HT-29 (cell line): ENCODE data around the gene GDPD4. TPM values are rescaled to one million over a fixed set of nuclear protein-coding genes. Genes with fewer than 3 reads are reported as not detected.

Experiments
- DNase-seq: peaks from one replicate; pipeline ENCODE4 v3.0.0-alpha.2; 2015; ENCODE audit warnings: low spot score
- total RNA-seq: library from RNA; depleted of rRNA; stranded (reverse); fragments of >200 nt; shearing (Covaris generic); gene quantifications from 2 replicates; pipeline ENCODE4 v1.2.3, GENCODE V29; 2014

The GDPD4 gene
- total RNA-seq, 1 experiment from 2014 or later: not detected

- peak; percentile 70 for DNase-seq
These were observed 57.0 kb downstream of the GDPD4 start for GRCh38 chr11:77244277-77245027.

- no peak for DNase-seq
These were observed 64.6 kb downstream of the GDPD4 start for GRCh38 chr11:77236901-77237300.

- DNase-seq: no peak
These were observed 68.5 kb downstream of the GDPD4 start for GRCh38 chr11:77233011-77233410.

- DNase-seq: no peak
These were observed 69.2 kb downstream of the GDPD4 start for GRCh38 chr11:77232242-77232641.

- DNase-seq: no peak
These were observed 69.7 kb downstream of the GDPD4 start for GRCh38 chr11:77231800-77232199.

- DNase-seq: no peak
These were observed 70.4 kb downstream of the GDPD4 start for GRCh38 chr11:77230878-77231605.

- DNase-seq: no peak
These were observed 77.7 kb downstream of the GDPD4 start for GRCh38 chr11:77223797-77224196.

- no peak for DNase-seq
These were observed 84.3 kb downstream of the GDPD4 start for GRCh38 chr11:77217156-77217555.

- DNase-seq: no peak
These were observed 86.4 kb downstream of the GDPD4 start for GRCh38 chr11:77215106-77215505.

GRCh38 chr11:77214557-77214956 lies 86.9 kb downstream of the GDPD4 start:
- DNase-seq: no peak

- no peak for DNase-seq
These were observed 87.7 kb downstream of the GDPD4 start for GRCh38 chr11:77213589-77214428.

- no peak for DNase-seq
These were observed 88.4 kb downstream of the GDPD4 start for GRCh38 chr11:77213029-77213579.

- DNase-seq: no peak
These were observed 89.0 kb downstream of the GDPD4 start for GRCh38 chr11:77212314-77213007.

GRCh38 chr11:77211594-77212251 lies 89.8 kb downstream of the GDPD4 start:
- no peak for DNase-seq

- no peak for DNase-seq
These were observed 90.4 kb downstream of the GDPD4 start for GRCh38 chr11:77211040-77211451.

- DNase-seq: no peak
These were observed 91.8 kb downstream of the GDPD4 start for GRCh38 chr11:77209663-77210062.

GRCh38 chr11:77208535-77208934 lies 93.0 kb downstream of the GDPD4 start:
- DNase-seq: no peak

GRCh38 chr11:77207618-77208313 lies 93.7 kb downstream of the GDPD4 start:
- no peak for DNase-seq

GRCh38 chr11:77207019-77207485 lies 94.4 kb downstream of the GDPD4 start:
- no peak for DNase-seq
